ENCODE measurements around the gene PAPLN.

PAPLN gene

DNA sequence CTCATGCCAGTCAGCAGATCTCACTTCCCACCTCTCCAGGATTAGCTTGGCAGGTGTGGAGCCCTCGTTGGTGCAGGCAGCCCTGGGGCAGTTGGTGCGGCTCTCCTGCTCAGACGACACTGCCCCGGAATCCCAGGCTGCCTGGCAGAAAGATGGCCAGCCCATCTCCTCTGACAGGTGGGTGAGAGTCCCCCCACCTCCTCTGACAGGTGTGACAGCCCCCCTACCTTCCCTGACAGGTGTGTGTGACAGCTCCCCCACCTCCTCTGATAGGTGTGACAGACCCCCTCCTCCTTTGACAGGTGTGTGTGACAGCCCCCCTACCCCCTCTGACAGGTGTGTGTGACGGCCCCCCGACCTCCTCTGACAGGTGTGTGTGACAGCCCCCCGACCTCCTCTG, 26.3 kb downstream of the PAPLN start:
- H3K36me3 ChIP-seq (ENCODE audit: control insufficient read depth, insufficient read depth, low read length, severe bottlenecking): no peaks in the 10 kb centered on the region
- no peaks in the 10 kb centered on the region for H3K4me1 ChIP-seq (ENCODE audit: control insufficient read depth, insufficient read depth, low read length)
- no peaks in the 10 kb centered on the region for H3K9me3 ChIP-seq (ENCODE audit: control insufficient read depth, low read length)
- H3K9ac ChIP-seq (ENCODE audit: low read length): no peak overlapping the region
- no peak for DNase-seq (ENCODE audit: low read depth)
- H3K27me3 ChIP-seq (replicated peaks; ENCODE audit: control insufficient read depth, insufficient read depth, low read length): no peaks in the 10 kb centered on the region
- H3K4me3 ChIP-seq (ENCODE audit: low read length): no peak overlapping the region

DNA sequence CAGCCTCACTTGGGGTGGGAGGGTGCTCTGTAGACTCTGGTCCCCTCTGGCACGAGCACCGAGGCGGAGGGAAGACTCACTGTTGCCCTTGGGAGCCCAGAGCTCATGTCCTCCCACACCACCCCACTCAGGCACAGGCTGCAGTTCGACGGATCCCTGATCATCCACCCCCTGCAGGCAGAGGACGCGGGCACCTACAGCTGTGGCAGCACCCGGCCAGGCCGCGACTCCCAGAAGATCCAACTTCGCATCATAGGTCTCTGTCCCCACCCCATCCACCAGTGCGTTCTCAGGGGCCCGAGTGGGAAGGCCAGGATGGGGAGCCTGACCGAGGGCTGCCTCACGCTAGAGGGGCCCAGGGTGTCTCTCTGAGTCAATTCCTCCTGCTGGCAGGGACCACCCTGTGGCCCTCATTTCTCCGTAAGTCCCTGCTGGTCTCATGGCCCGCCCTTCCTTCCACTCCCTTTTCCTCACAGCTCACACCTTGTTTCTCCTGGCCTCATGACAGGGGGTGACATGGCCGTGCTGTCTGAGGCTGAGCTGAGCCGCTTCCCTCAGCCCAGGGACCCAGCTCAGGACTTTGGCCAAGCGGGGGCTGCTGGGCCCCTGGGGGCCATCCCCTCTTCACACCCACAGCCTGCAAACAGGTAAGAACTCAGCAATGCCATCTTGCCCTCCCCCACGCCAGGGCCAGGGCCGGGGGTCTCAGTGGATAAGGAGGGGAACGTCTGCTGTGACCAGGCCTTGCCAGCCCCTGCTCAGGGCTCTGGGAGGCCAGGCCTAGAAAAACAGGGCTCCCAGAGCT, 27.0 kb downstream of the PAPLN start:
- Histone ChIP-seq H3K9ac (ENCODE audit: low read length) (no peak overlapping the region), H3K27me3 (replicated peaks; ENCODE audit: control insufficient read depth, insufficient read depth, low read length) (no peaks in the 10 kb centered on the region), H3K4me3 (ENCODE audit: low read length) (no peak overlapping the region), H3K9me3 (ENCODE audit: control insufficient read depth, low read length) (no peaks in the 10 kb centered on the region), H3K36me3 (ENCODE audit: control insufficient read depth, insufficient read depth, low read length, severe bottlenecking) (no peaks in the 10 kb centered on the region), H3K4me1 (ENCODE audit: control insufficient read depth, insufficient read depth, low read length) (no peaks in the 10 kb centered on the region)
- DNase-seq (ENCODE audit: low read depth): no peak

- no peak for DNase-seq (ENCODE audit: low read depth)
- no peaks in the 10 kb centered on the region for H3K36me3 ChIP-seq (ENCODE audit: control insufficient read depth, insufficient read depth, low read length, severe bottlenecking)
Observed at GRCh38 chr14:73264885-73265720, 27.8 kb downstream of the PAPLN start.

DNA sequence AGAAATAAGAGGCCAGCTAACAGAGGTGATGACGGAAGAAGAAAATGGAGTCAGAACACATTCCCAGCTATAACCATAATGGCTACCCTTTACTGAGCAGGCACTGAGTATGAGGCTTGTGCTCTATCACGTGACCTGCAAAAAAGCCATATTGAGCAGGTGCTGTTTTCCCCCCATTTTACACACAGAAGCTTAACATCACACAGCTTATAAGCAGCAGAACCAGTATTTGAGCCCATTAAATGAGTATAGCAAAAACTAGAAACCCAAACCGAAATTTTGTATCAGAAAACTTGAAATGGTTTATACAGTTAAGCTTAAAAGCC, 28.4 kb downstream of the PAPLN start:
- Histone ChIP-seq H3K36me3 (ENCODE audit: control insufficient read depth, insufficient read depth, low read length, severe bottlenecking) (no peaks in the 10 kb centered on the region), H3K4me1 (ENCODE audit: control insufficient read depth, insufficient read depth, low read length) (peaks cover 13% of the 10 kb centered on the region), H3K4me3 (ENCODE audit: low read length) (no peak overlapping the region), H3K27me3 (replicated peaks; ENCODE audit: control insufficient read depth, insufficient read depth, low read length) (no peaks in the 10 kb centered on the region), H3K9ac (ENCODE audit: low read length) (no peak overlapping the region), H3K9me3 (ENCODE audit: control insufficient read depth, low read length) (no peaks in the 10 kb centered on the region)
- DNase-seq (ENCODE audit: low read depth): no peak

More at GRCh38 chr14:73264885-73265720, 27.8 kb downstream of the PAPLN start:
- H3K27me3 ChIP-seq (replicated peaks; ENCODE audit: control insufficient read depth, insufficient read depth, low read length): no peaks in the 10 kb centered on the region
- H3K9me3 ChIP-seq (ENCODE audit: control insufficient read depth, low read length): no peaks in the 10 kb centered on the region
- H3K9ac ChIP-seq (ENCODE audit: low read length): no peak overlapping the region
- no peak overlapping the region for H3K4me3 ChIP-seq (ENCODE audit: low read length)
- peaks cover 8% of the 10 kb centered on the region for H3K4me1 ChIP-seq (ENCODE audit: control insufficient read depth, insufficient read depth, low read length)

DNA sequence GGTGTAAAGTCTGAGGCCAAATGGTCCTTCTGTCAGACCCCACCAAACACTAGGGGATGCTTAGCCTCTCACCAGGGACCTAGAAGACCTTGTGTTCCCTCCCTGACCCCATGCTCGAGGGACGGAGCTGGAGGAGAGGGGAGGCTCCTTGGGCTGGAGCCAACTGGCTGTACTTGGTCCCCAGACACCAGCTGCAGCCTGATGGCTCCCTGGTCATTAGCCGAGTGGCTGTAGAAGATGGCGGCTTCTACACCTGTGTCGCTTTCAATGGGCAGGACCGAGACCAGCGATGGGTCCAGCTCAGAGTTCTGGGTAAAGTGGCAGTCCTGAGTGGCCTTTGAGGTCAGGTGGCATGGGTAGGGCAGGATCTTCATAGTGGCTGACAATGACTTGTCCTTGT, 29.0 kb downstream of the PAPLN start:
- no peaks in the 10 kb centered on the region for H3K36me3 ChIP-seq (ENCODE audit: control insufficient read depth, insufficient read depth, low read length, severe bottlenecking)
- no peaks in the 10 kb centered on the region for H3K9me3 ChIP-seq (ENCODE audit: control insufficient read depth, low read length)
- no peak overlapping the region for H3K9ac ChIP-seq (ENCODE audit: low read length)
- peaks cover 15% of the 10 kb centered on the region for H3K4me1 ChIP-seq (ENCODE audit: control insufficient read depth, insufficient read depth, low read length)
- no peak overlapping the region for H3K4me3 ChIP-seq (ENCODE audit: low read length)
- DNase-seq (ENCODE audit: low read depth): no peak
- H3K27me3 ChIP-seq (replicated peaks; ENCODE audit: control insufficient read depth, insufficient read depth, low read length): no peaks in the 10 kb centered on the region

GRCh38 chr14:73267474-73267873, 30.2 kb downstream of the PAPLN start:
- no peak overlapping the region for H3K4me3 ChIP-seq (ENCODE audit: low read length)
- H3K9ac ChIP-seq (ENCODE audit: low read length): no peak overlapping the region
- H3K9me3 ChIP-seq (ENCODE audit: control insufficient read depth, low read length): no peaks in the 10 kb centered on the region
- no peaks in the 10 kb centered on the region for H3K36me3 ChIP-seq (ENCODE audit: control insufficient read depth, insufficient read depth, low read length, severe bottlenecking)
- H3K4me1 ChIP-seq (ENCODE audit: control insufficient read depth, insufficient read depth, low read length): peaks cover 15% of the 10 kb centered on the region
- no peaks in the 10 kb centered on the region for H3K27me3 ChIP-seq (replicated peaks; ENCODE audit: control insufficient read depth, insufficient read depth, low read length)
- DNase-seq (ENCODE audit: low read depth): no peak

DNA sequence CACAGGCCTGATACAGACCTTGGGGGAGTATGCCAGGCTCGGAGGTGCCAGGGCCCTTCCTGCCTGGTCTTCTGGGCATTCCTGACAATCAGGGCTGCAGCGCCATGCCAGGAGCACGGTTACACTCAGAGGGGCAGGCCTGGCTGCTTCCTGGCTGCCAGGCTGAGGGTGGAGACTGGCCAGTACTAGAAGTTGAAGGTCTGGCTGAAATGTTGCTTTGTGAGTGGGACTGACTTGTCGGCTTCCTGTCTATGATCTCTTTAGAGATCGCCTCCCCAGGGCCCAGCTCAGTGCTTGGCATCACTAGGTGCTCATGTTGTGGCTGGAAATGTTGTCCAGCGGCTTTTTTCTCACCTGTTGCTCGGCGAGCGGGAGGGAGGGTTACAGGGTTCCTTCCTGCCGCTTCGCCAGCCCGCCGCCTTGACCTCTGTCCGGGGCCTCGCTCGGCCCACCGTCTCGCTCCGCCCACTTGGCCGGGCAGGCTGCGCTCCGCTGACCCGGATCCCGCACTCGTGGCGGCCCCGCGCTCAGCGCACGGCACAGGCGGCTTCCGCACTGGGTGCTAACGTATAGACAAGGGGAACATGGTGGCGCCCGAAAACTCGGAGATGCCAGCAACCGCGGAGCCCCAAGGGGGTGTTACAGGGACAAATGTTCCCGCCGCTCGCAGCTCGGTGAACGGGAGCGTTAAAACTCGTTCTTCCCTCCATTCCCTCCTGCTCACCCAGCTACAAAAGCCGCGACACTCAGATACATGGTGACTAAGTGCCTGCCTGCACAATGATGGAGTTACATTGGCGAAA, 32.6 kb downstream of the PAPLN start:
- peak; percentile 20 for DNase-seq (ENCODE audit: low read depth)
- H3K4me1 ChIP-seq (ENCODE audit: control insufficient read depth, insufficient read depth, low read length): peaks cover 15% of the 10 kb centered on the region

DNA sequence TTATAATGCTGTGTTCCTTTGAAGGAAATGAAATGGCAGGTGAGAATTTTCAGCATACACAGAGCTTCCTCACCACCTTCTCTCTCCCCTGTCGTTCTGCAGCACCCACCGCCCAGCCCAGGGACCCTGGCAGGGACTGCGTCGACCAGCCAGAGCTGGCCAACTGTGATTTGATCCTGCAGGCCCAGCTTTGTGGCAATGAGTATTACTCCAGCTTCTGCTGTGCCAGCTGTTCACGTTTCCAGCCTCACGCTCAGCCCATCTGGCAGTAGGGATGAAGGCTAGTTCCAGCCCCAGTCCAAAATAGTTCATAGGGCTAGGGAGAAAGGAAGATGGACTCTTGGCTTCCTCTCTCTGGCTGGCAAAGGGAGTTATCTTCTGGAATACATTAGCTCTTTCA, 35.1 kb downstream of the PAPLN start:
- H3K4me3 ChIP-seq (ENCODE audit: low read length): no peak overlapping the region
- H3K4me1 ChIP-seq (ENCODE audit: control insufficient read depth, insufficient read depth, low read length): peaks cover 15% of the 10 kb centered on the region
- DNase-seq (ENCODE audit: low read depth): no peak
- no peaks in the 10 kb centered on the region for H3K9me3 ChIP-seq (ENCODE audit: control insufficient read depth, low read length)
- H3K9ac ChIP-seq (ENCODE audit: low read length): no peak overlapping the region
- peaks cover 42% of the 10 kb centered on the region for H3K36me3 ChIP-seq (ENCODE audit: control insufficient read depth, insufficient read depth, low read length, severe bottlenecking)
- no peaks in the 10 kb centered on the region for H3K27me3 ChIP-seq (replicated peaks; ENCODE audit: control insufficient read depth, insufficient read depth, low read length)

More for the DNA sequence above, 32.6 kb downstream of the PAPLN start:
- Histone ChIP-seq H3K27me3 (replicated peaks; ENCODE audit: control insufficient read depth, insufficient read depth, low read length) (no peaks in the 10 kb centered on the region), H3K9ac (ENCODE audit: low read length) (peak overlapping the region; percentile 51), H3K4me3 (ENCODE audit: low read length) (peak overlapping the region; percentile 73), H3K9me3 (ENCODE audit: control insufficient read depth, low read length) (no peaks in the 10 kb centered on the region), H3K36me3 (ENCODE audit: control insufficient read depth, insufficient read depth, low read length, severe bottlenecking) (peaks cover 17% of the 10 kb centered on the region)

DNA sequence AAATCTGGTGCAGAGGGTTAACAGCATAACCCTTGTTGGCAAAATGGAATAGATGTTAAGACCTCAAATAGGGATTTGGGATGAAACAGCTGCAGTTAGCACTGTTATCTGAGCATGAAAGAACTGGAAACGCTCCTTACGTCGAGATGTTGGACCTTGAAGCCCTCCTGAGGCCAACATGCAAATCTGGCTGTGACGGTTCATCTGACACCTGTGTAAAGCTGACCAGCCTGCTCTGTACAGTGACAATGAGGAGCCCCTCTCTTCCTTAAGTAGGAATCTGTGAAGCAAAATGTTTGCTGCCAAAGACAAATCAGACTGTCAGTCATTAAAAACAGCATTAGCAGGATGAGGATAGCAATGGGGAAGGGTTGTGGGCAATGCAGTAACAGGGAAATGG, 36.5 kb downstream of the PAPLN start:
- Histone ChIP-seq H3K4me1 (ENCODE audit: control insufficient read depth, insufficient read depth, low read length) (peaks cover 15% of the 10 kb centered on the region), H3K27me3 (replicated peaks; ENCODE audit: control insufficient read depth, insufficient read depth, low read length) (no peaks in the 10 kb centered on the region), H3K36me3 (ENCODE audit: control insufficient read depth, insufficient read depth, low read length, severe bottlenecking) (peaks cover 44% of the 10 kb centered on the region), H3K9me3 (ENCODE audit: control insufficient read depth, low read length) (no peaks in the 10 kb centered on the region), H3K4me3 (ENCODE audit: low read length) (no peak overlapping the region), H3K9ac (ENCODE audit: low read length) (no peak overlapping the region)
- no peak for DNase-seq (ENCODE audit: low read depth)

- Histone ChIP-seq H3K4me1 (ENCODE audit: control insufficient read depth, insufficient read depth, low read length) (peaks cover 11% of the 10 kb centered on the region), H3K4me3 (ENCODE audit: low read length) (no peak overlapping the region), H3K9ac (ENCODE audit: low read length) (no peak overlapping the region), H3K27me3 (replicated peaks; ENCODE audit: control insufficient read depth, insufficient read depth, low read length) (no peaks in the 10 kb centered on the region), H3K9me3 (ENCODE audit: control insufficient read depth, low read length) (no peaks in the 10 kb centered on the region), H3K36me3 (ENCODE audit: control insufficient read depth, insufficient read depth, low read length, severe bottlenecking) (peaks cover 53% of the 10 kb centered on the region)
- DNase-seq (ENCODE audit: low read depth): no peak
Observed at GRCh38 chr14:73276836-73277235, 39.5 kb downstream of the PAPLN start.

DNA sequence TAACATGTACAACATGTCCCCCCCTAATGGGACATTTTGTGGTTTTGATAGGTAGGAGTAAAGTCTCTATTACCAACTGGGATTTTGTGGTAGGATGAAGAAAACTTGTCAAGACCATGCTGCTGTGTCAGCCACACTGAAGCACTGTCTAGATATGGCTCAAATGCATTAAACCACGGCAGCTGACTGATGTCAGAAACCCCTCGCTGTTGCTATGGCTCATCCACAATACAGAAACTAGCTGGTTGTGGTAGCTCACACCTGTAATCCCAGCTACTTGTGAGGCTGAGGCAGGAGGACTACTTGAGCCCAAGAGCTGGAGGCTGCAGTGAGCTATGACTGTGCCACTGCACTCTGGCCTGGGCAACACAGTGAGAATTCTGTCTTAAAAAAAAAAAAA, 40.1 kb downstream of the PAPLN start:
- no peaks in the 10 kb centered on the region for H3K9me3 ChIP-seq (ENCODE audit: control insufficient read depth, low read length)
- no peak overlapping the region for H3K4me3 ChIP-seq (ENCODE audit: low read length)
- no peak for DNase-seq (ENCODE audit: low read depth)
- peaks cover 58% of the 10 kb centered on the region for H3K36me3 ChIP-seq (ENCODE audit: control insufficient read depth, insufficient read depth, low read length, severe bottlenecking)
- peaks cover 16% of the 10 kb centered on the region for H3K4me1 ChIP-seq (ENCODE audit: control insufficient read depth, insufficient read depth, low read length)
- no peak overlapping the region for H3K9ac ChIP-seq (ENCODE audit: low read length)
- no peaks in the 10 kb centered on the region for H3K27me3 ChIP-seq (replicated peaks; ENCODE audit: control insufficient read depth, insufficient read depth, low read length)

Measured in adipocyte (in vitro differentiated cells).